ENCODE results near the gene ITGA1.
"Not testable (repeated sequence)": the region's sequence is repeated elsewhere in the genome, so short reads cannot be mapped to it uniquely, and the experiment has no call there.

The ITGA1 gene

DNA sequence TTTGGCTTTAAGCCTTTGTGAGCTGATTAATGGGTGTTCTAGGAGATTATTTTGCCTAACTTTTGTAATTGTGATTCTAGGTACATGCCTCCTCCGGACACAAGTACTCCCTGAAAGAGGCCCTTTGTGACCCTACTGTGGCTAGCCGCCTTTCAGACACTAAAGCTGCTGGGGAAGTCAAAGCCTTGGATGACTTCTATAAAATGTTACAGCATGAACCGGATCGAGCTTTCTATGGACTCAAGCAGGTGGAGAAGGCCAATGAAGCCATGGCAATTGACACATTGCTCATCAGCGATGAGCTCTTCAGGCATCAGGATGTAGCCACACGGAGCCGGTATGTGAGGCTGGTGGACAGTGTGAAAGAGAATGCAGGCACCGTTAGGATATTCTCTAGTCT, 13.6 kb downstream of the ITGA1 start:
- DNase-seq (ENCODE audit: low read depth), result no peak

GRCh38 chr5:52802272-52802973, 14.7 kb downstream of the ITGA1 start:
- no peak for DNase-seq (ENCODE audit: low read depth)

DNA sequence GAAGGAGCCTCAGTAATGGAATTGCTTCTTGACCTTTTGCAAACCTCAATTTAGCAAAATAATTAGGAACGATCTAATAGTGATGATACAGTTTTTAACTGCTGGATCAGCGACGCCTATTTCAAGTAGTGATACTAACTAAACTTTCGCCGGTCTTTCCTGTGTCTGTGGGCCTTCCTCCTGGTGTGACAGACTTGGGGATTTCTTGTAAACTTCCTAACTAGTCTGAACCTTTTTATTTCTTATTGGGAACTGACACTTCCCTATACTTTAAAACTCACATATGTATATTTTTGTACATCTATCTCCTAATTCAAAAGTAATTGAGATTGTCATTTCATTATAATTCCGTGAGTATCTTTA, 15.2 kb downstream of the ITGA1 start:
- no peak for DNase-seq (ENCODE audit: low read depth)

DNA sequence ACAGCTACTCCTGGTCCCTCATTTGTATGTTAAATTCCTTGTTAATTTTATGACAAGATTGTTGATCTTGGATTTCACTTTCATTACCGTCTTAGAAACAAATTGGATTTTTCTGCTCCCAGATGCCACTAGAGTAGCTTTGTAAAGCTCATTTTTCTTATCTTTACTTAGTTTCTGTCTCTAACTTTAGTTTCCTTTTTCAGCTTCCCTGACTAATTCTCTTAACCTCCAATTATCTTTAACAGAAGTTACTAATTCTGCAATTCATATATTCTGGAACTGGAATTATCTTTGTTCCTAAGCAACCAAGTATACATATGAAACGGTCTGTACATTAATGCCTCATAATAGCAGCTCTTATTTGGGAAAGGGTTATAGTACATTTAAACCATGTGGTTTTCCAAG, 16.7 kb downstream of the ITGA1 start:
- no peak for DNase-seq (ENCODE audit: low read depth)

GRCh38 chr5:52804981-52805380, 17.3 kb downstream of the ITGA1 start:
- DNase-seq (ENCODE audit: low read depth), result no peak

- DNase-seq (ENCODE audit: low read depth), result no peak
Observed at GRCh38 chr5:52805615-52806014, 17.9 kb downstream of the ITGA1 start.

DNA sequence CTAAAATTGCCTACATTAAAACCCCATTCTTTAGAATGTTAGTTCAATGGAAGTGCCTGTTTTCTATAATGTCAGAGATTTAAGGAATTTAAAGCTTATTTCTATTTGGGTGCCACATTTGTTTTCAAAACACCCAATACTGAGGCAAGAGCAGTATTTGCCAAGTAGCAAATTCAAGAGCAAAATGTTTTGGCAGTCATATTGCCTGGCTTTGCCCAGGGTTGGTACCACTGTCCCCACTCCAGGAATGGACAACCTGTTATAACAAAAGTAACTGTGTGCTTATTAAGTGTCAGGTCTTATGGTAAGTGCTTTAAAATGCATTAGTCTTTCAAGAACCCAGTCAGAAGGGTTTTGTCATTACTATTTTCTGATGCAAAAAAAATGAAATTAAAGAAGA, 19.3 kb downstream of the ITGA1 start:
- no peak for DNase-seq (ENCODE audit: low read depth)

DNA sequence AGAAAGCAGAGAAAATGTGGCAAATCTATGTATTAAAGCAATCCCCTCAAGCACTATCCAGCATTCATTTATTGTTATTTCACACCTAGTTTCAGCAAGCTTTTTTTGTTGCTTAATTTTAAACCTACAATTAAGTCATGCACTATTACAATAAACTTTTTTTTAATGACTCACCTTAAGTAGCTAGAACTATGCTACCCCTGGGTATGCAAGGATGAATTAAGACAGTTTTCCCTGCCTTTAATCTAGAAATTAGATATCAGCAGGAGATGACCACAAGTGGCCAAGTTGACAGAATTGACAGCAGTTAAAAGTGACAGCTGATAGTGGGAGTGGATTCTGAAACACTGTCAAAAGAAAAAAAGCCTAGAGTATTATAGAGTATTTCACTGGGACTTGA, 20.0 kb downstream of the ITGA1 start:
- DNase-seq (ENCODE audit: low read depth), result no peak

GRCh38 chr5:52808316-52808901, 20.7 kb downstream of the ITGA1 start:
- DNase-seq (ENCODE audit: low read depth), result no peak

DNA sequence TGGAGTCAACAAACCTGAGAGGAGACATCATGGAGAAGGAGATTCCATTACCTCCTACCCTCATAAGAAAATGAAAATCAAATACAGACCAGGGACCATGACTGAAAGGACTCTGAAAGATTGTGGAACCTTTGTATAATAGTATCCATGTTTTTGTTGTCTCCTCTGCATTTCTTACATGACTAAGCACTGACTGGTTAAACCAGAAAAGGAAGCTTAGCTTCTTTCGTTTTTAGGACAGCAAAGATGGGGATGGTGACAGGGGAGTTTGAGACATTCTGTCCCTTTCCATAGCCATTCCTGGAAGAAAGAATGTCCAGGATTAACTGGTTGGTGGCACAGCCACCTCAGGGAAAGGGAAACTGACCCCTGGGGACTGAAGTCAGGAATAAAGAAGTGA, 22.2 kb downstream of the ITGA1 start:
- no peak for DNase-seq (ENCODE audit: low read depth)

DNA sequence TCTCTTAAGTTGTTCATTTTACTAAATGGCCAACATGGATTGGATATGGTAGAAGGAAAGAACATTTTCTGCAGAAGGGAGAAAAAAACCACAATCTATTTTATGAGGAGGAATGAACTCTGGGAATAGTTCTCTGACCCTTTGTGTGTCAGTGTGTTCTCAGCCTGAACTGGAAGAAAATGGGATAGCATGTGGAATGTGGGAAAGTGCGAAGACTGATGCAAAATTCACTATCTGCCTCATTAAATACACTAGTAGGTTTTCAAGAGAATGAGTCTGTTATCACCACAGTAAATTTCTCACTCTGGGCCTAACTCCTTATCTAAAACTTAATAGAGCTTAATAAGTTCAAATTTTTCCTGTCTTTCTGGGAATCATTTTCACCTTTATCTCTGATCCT, 22.7 kb downstream of the ITGA1 start:
- DNase-seq (ENCODE audit: low read depth), result no peak

DNA sequence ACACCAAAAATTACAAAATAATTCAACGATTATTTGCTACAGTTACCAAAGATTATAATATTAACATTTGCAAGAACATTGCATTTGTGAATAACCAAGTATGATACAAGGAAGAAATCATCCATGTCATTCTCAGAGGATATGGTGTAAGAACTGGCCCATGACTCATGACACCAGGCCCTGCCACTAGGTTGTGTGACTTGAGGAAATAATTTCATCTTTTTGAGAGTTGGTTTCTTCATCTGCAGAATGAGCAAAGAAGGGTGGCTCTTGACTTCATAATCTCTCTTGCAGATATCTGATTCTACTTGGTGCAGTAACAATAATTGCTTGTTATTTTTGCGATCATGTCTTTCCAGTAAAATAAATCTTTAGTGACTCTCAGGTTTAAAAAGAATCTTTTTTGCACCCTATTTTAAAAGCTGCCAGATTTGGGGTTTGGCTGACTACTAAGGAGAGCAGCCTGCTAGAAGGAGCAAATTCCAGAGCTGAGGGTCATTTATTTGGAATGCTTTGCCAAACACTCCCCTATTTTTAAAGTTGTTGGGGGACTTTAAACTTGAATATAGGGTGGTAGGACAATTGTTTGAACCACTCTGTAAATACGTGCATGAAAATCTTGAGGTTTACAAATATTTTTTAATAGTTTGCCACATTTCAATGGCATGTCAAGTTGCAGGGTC, 23.5 kb downstream of the ITGA1 start:
- no peak for DNase-seq (ENCODE audit: low read depth)

DNA sequence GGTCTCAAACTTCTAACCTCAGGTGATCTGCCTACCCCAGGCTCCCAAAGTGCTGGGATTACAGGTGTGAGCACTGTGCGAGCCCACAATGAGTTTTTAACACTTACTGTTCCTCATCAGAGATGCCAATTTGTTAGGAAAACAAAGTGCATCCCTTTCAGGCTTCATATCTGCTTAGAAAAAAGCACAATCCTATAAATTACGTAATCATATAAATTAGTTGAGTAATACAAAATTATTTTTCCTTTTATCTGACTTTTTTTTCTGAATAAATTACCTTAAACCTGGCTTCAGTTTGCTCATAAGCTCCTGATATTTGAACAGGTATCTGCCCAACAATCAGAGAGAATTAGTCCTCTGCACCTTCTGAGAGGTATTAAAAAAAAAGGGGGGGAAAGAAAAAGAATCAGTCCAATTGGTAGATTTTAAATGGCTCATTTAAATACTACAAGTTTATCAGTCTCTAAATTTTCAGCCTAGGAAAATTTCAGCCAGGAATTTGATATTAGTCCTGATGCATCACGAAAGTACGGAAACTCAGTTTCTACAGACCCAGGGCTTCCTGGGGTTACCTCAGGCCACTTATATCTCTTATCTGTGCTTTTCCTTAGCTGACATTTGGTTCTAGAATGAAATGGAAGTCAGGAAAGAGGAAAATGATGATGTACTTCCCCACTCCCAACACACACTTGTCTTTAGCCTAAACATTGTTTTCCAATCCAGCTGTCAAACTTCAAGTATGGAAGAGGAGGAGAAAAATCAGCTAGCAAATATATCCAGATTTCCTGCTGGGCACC, 26.8 kb downstream of the ITGA1 start:
- DNase-seq (ENCODE audit: low read depth), result no peak

DNA sequence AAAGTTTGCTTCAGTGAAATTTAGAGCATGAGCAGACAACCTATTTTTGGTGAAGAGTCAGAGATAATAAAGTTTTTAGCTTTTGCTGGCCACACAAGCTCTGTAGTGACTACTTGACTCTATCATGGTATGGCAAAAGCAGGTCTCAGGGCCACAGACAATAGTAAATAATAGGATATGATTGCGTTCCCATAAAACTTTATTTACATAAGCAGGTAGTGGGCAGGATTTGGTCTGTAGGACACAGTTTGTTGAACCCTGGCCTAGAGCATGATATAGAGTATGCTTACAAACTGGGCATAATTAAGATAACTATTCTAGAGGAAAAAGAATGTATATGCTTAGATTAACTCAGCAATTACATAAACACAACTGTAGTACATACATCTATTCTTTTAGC, 30.1 kb downstream of the ITGA1 start:
- no peak for DNase-seq (ENCODE audit: low read depth)

DNA sequence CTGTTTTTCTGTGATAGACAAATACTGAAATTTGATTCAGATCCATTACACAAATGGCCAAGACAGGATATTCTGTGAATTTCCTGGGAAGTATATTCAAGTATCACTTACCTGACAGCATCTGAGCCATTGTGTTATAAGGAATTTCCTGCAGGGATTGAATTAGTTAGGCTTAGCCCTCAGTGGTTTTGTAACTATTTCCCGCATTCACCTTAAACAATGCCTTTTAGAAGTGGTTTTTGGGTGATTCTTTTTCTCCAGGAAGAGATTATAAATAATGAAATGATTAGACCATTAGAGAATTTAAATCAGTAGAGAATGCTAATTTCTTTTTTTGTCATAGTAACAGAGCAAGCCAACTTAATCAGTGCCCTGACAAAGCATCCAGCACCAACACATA, 30.6 kb downstream of the ITGA1 start:
- no peak for DNase-seq (ENCODE audit: low read depth)

- DNase-seq (ENCODE audit: low read depth), result not testable (repeated sequence)
Observed at GRCh38 chr5:52818807-52819206, 31.1 kb downstream of the ITGA1 start.

DNA sequence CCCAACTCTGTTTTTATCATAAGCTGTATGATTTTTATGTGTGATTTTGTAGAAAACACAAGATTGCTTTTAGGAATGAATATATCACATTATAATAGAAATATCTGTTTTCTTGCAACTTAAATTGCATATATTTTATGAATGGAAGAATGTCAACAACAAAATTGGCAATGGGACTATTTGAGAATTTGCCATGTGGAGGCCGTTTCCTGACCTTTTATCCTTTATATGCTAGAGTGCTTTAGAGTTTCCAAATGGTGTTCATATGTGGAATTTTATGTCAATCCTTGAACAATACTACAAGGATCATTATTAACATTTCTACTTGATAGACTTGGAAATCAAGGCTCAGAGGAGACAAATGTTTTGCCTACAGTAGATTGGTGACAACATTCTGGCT, 34.2 kb downstream of the ITGA1 start:
- DNase-seq (ENCODE audit: low read depth), result no peak

DNA sequence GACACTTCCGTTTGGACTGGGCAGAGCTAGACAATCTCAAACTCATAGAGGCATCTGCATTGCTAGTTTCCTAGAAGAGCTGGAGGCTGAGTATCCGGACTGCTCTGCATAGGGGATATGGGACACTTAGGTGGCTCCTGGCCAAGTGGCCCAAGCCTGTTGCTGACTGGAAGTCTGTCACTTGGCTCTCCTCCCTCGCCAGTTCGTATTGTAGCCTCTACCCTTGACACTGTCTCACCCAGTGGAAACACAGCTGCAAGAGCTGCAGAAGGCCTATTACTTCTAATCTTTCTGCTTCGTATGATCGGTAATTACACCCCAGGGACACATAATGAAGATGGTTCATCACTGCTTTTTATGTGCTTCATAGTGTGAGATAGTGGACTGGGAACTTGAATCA, 34.7 kb downstream of the ITGA1 start:
- DNase-seq (ENCODE audit: low read depth), result no peak

DNA sequence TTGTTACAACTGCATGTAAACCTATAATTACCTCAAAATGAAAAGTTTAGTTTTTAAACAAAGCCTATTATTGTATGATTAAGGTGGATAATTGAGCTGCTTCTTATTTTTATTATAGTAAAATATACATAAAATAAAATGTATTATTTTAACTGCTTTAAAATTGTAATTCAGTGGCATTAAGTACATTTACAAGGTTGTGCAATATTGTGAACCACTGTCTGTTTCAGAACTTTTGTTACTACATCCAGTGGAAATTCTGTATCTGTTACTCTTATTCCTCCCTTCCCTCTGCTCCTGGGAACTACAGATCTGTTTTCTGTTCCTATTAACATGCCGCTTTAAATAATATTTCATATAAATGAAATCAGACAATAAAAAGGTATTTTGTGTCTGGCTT, 37.1 kb downstream of the ITGA1 start:
- DNase-seq (ENCODE audit: low read depth), result no peak

- no peak for DNase-seq (ENCODE audit: low read depth)
Observed at GRCh38 chr5:52825826-52826225, 38.1 kb downstream of the ITGA1 start.

DNA sequence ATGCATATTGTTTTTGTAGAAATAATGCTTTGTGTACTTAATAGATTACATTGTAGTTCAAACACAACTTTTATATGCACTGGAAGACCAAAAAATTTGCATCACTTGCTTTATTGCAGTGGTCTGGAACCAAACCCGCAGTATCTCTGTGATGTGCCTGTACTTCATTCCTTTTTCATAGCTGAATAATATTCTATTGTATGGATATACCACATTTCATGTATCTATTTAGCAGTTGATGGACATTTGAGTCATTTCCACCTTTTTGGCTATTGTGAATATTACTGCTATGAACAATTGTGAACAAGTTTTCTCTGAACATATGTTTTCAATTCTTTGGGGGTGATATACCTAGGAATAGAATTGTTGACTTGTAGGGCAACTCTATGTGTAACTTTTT, 40.1 kb downstream of the ITGA1 start:
- DNase-seq (ENCODE audit: low read depth), result no peak

GRCh38 chr5:52829664-52830063, 41.9 kb downstream of the ITGA1 start:
- DNase-seq (ENCODE audit: low read depth), result no peak

DNA sequence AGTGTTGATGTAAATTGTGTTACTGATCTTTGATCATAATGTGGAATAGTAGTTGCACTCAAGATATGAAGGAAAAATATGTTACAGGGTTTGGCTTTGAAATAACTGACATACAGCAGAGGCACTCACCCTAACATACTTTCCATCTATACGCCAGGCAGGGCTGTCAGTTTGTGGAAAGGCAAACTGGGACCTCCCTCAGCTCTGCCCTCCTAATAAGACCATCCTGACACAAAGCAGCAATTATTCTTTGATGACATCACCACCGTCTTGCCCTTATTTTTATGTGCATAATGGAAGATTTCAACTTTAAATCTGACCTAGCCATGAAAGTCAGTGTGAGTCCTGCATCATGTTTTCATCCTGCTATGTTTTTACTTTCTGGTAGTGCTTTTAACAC, 42.9 kb downstream of the ITGA1 start:
- DNase-seq (ENCODE audit: low read depth), result no peak

Measured in fibroblast of the conjunctiva (primary cell).